ENCODE results near the gene NOC4L.
"Not testable (repeated sequence)": the region's sequence is repeated elsewhere in the genome, so short reads cannot be mapped to it uniquely, and the experiment has no call there.

NOC4L gene

DNA sequence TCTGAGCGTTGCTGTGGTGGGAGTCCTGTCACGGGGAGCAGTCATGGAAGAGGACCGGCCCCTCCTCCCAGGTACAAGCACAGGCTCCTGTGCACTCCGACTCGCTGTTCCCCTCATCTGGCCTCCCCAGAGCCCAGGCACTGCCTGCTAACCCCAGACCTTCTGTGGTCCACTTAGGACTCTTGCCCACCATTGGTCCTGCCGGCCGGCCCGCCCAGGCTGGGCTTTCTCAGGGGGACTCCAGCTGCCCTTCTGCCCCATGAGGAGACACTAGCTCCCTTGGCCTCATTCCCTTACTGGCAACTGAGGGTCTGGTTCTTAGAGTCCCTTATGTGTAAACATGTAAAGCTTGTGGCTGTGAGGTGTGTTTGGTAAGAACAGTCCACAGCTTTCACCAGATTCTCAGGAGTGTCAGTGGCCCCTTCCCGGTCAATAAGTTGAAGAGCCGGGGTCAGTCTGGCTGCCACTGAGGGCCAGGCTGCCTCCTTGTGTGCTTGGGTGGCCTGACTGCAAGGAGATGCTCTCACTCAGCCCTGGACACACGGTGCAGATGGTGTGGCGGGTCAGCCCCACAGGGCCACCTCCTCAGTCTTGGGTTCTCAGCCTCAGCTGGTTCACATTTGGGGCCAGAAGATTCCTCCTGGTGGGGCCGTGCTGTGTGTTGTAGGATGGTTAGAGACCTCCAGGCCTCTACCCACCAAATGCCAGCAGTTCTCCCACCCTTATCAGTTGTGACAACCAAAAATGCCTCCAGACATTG lies 43.8 kb upstream of the NOC4L start:
- Histone ChIP-seq H4K20me1 (ENCODE audit: low read depth, low read length) (no peaks in the 10 kb centered on the region), H3K4me2 (ENCODE audit: low read depth, low read length, poor library complexity, severe bottlenecking) (no peak overlapping the region), H3K9me3 (ENCODE audit: insufficient read depth, low read length) (no peaks in the 10 kb centered on the region), H3F3A (ENCODE audit: insufficient read depth) (no peaks in the 10 kb centered on the region), H2AFZ (ENCODE audit: low read depth, low read length, severe bottlenecking) (no peak overlapping the region), H3K4me3 (ENCODE audit: insufficient read depth, low read length, poor library complexity, severe bottlenecking) (no peak overlapping the region), H3K27ac (ENCODE audit: low read depth, low read length) (no peak overlapping the region), H3K9ac (ENCODE audit: low read length) (no peak overlapping the region), H3K79me2 (ENCODE audit: insufficient read depth, low read length) (peaks cover 25% of the 10 kb centered on the region; the same call in 1 of the 2 replicates), H3K36me3 (ENCODE audit: low read length) (peaks cover 1% of the 10 kb centered on the region; the same call in 1 of the 2 replicates), H3K27me3 (ENCODE audit: low read length) (no peaks in the 10 kb centered on the region), H3K9me2 (replicated peaks; ENCODE audit: insufficient read depth, low read length) (no peaks in the 10 kb centered on the region)
- TF ChIP-seq EZH2phosphoT487 (conservative IDR thresholded peaks at IDR 0.05; ENCODE audit: low read length): no peak
- TF ChIP-seq, protein P1, sequence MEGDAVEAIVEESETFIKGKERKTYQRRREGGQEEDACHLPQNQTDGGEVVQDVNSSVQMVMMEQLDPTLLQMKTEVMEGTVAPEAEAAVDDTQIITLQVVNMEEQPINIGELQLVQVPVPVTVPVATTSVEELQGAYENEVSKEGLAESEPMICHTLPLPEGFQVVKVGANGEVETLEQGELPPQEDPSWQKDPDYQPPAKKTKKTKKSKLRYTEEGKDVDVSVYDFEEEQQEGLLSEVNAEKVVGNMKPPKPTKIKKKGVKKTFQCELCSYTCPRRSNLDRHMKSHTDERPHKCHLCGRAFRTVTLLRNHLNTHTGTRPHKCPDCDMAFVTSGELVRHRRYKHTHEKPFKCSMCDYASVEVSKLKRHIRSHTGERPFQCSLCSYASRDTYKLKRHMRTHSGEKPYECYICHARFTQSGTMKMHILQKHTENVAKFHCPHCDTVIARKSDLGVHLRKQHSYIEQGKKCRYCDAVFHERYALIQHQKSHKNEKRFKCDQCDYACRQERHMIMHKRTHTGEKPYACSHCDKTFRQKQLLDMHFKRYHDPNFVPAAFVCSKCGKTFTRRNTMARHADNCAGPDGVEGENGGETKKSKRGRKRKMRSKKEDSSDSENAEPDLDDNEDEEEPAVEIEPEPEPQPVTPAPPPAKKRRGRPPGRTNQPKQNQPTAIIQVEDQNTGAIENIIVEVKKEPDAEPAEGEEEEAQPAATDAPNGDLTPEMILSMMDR (IDR thresholded peaks at IDR 0.05; ENCODE audit: insufficient read depth, low read length, poor library complexity, severe bottlenecking): no peak

DNA sequence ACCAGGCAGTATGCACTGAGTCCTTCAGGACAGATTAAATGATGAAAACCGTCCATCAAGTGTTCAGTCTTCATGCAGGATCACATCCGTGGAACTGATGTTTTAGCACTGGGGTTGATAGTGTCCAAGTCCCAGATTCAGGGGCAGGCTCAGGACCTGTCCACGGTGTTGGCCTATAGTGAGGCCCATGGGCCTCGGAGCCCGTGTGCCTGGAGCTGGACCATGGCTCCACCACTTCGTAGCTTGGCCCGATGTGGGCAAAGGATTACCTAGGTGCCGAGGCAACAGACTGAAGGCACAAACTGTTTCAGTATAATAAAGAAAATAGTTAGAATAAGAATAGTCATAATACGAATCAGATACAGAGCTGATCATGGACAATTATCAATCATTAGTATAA lies 42.0 kb upstream of the NOC4L start:
- H3K36me3 ChIP-seq (ENCODE audit: low read length): no peaks in the 10 kb centered on the region; the same call in 1 of the 2 replicates
- peaks cover 11% of the 10 kb centered on the region; the same call in 1 of the 2 replicates for H3K79me2 ChIP-seq (ENCODE audit: insufficient read depth, low read length)
- no peaks in the 10 kb centered on the region for H4K20me1 ChIP-seq (ENCODE audit: low read depth, low read length)
- TF ChIP-seq, protein P1 (IDR thresholded peaks at IDR 0.05; ENCODE audit: insufficient read depth, low read length, poor library complexity, severe bottlenecking): no peak
- TF ChIP-seq EZH2phosphoT487 (conservative IDR thresholded peaks at IDR 0.05; ENCODE audit: low read length): no peak
- no peak overlapping the region for H3K9ac ChIP-seq (ENCODE audit: low read length)
- no peaks in the 10 kb centered on the region for H3F3A ChIP-seq (ENCODE audit: insufficient read depth)
- no peak overlapping the region for H2AFZ ChIP-seq (ENCODE audit: low read depth, low read length, severe bottlenecking)
- no peak overlapping the region for H3K4me2 ChIP-seq (ENCODE audit: low read depth, low read length, poor library complexity, severe bottlenecking)
- H3K9me2 ChIP-seq (replicated peaks; ENCODE audit: insufficient read depth, low read length): no peaks in the 10 kb centered on the region
- H3K4me3 ChIP-seq (ENCODE audit: insufficient read depth, low read length, poor library complexity, severe bottlenecking): no peak overlapping the region
- H3K9me3 ChIP-seq (ENCODE audit: insufficient read depth, low read length): no peaks in the 10 kb centered on the region
- H3K27me3 ChIP-seq (ENCODE audit: low read length): no peaks in the 10 kb centered on the region
- H3K27ac ChIP-seq (ENCODE audit: low read depth, low read length): no peak overlapping the region

DNA sequence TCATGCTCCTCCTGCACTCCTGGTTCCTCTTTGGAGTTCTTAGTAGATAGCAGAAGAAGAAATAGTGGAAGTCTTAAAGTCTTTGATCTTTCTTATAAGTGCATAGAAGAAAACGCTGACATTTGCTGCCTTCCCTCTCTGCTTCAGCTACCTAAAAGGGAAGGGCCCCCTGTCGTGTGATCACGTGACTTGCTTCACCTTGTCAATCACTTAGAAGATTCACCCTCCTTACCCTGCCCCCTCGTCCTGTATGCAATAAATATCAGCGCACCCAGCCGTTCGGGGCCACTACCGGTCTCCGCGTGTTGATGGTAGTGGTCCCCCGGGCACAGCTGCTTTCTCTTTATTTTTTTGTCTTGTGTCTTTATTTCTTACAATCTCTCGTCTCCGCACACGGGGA lies 41.2 kb upstream of the NOC4L start:
- H3K9ac ChIP-seq (ENCODE audit: low read length); H3K79me2 ChIP-seq (ENCODE audit: insufficient read depth, low read length); H3K9me3 ChIP-seq (ENCODE audit: insufficient read depth, low read length); H4K20me1 ChIP-seq (ENCODE audit: low read depth, low read length); H3K27me3 ChIP-seq (ENCODE audit: low read length); H3K9me2 ChIP-seq (replicated peaks; ENCODE audit: insufficient read depth, low read length); H3F3A ChIP-seq (ENCODE audit: insufficient read depth); H3K4me2 ChIP-seq (ENCODE audit: low read depth, low read length, poor library complexity, severe bottlenecking); H3K36me3 ChIP-seq (ENCODE audit: low read length); H2AFZ ChIP-seq (ENCODE audit: low read depth, low read length, severe bottlenecking); H3K27ac ChIP-seq (ENCODE audit: low read depth, low read length); H3K4me3 ChIP-seq (ENCODE audit: insufficient read depth, low read length, poor library complexity, severe bottlenecking): not testable (repeated sequence)

DNA sequence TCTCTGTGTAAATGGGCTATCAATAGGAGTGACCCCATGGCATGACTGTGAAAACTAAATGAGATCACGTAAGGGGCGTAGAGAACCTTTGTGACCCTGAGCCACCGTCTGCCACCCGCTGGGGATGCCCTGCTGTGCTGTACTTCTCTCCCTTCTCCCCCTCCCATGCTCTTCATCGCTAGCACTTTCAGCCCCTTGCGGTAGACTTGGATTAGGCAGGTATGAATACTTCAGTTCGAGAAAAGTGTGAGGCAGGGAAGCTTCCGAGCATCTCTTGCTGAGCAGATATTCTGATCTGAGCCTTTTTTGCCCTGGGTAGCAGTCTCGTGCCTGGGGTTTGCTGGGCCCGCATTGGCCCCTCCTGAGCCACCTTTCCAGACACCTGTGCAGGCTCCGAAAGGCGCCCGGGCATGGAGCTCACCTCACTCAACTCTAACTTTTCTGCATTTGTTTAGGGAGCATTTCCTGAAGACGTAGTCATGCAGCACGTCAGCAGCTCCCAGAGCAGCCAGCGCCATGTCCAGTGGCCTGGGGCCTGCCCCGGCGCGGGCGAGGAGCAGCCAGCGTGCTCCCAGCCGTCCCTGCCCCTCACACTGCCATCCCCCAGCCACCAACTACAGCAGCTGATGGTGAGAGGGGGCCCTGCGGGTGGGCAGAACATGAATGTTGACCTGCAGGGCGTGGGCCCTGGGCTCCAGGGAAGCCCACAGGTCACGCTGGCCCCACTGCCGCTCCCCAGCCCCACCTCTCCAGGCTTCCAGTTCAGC lies 40.5 kb upstream of the NOC4L start:
- H3K27me3 ChIP-seq (ENCODE audit: low read length): no peaks in the 10 kb centered on the region
- no peaks in the 10 kb centered on the region for H4K20me1 ChIP-seq (ENCODE audit: low read depth, low read length)
- no peak overlapping the region for H3K4me2 ChIP-seq (ENCODE audit: low read depth, low read length, poor library complexity, severe bottlenecking)
- H3K9me3 ChIP-seq (ENCODE audit: insufficient read depth, low read length): no peaks in the 10 kb centered on the region
- H3K36me3 ChIP-seq (ENCODE audit: low read length): no peaks in the 10 kb centered on the region
- no peak overlapping the region for H3K27ac ChIP-seq (ENCODE audit: low read depth, low read length)
- no peaks in the 10 kb centered on the region for H3K9me2 ChIP-seq (replicated peaks; ENCODE audit: insufficient read depth, low read length)
- no peak overlapping the region for H3K9ac ChIP-seq (ENCODE audit: low read length)
- no peak overlapping the region for H2AFZ ChIP-seq (ENCODE audit: low read depth, low read length, severe bottlenecking)
- H3F3A ChIP-seq (ENCODE audit: insufficient read depth): no peaks in the 10 kb centered on the region
- H3K79me2 ChIP-seq (ENCODE audit: insufficient read depth, low read length): no peaks in the 10 kb centered on the region
- no peak for TF ChIP-seq EZH2phosphoT487 (conservative IDR thresholded peaks at IDR 0.05; ENCODE audit: low read length)
- TF ChIP-seq, protein P1 (IDR thresholded peaks at IDR 0.05; ENCODE audit: insufficient read depth, low read length, poor library complexity, severe bottlenecking): no peak
- H3K4me3 ChIP-seq (ENCODE audit: insufficient read depth, low read length, poor library complexity, severe bottlenecking): no peak overlapping the region

Measured in SU-DHL-6 (cell line).